Right lobe of liver (tissue), 6 donors: ENCODE data around the gene POLR2B. TPM values are rescaled to one million over a fixed set of nuclear protein-coding genes. Genes with fewer than 3 reads are reported as not detected.

Source experiments
- ATAC-seq, 4 donors: fragments of 200-7000 bp; cut with Tn5 transposase; one replicate each; pipeline ENCODE4 v1.9.1; 2020; ENCODE audit warnings: mild to moderate bottlenecking in 4 of 4, moderate library complexity in 4 of 4
- DNase-seq, 3 donors: peaks; one replicate each; pipeline ENCODE4 v3.0.0-alpha.2; 2020
- H3K27ac ChIP-seq, 3 donors: fragments of 200-600 bp; one replicate each; pipeline ENCODE4 v1.8.0; 2022
- H3K27me3 ChIP-seq, 2 donors: fragments of 200-600 bp; one replicate each; pipeline ENCODE4 v1.8.0; 2022
- H3K36me3 ChIP-seq, 4 donors: fragments of 200-600 bp; sonication (generic) in 1 of 4; one replicate each; pipeline versions ENCODE4 v1.5.1 to v1.8.0; 2017 to 2022; ENCODE audit warnings: control low read depth in 1 of 4
- H3K4me1 ChIP-seq, 4 donors: fragments of 200-600 bp; sonication (generic) in 1 of 4; one replicate each; pipeline versions ENCODE4 v1.5.1 to v1.8.0; 2017 to 2022; ENCODE audit warnings: control low read depth in 1 of 4
- H3K4me3 ChIP-seq, 3 donors: fragments of 200-600 bp; one replicate each; pipeline ENCODE4 v1.8.0; 2022
- H3K9me3 ChIP-seq, 4 donors: fragments of 200-600 bp; sonication (generic) in 1 of 4; one replicate each; pipeline versions ENCODE4 v1.5.1 to v1.8.0; 2017 to 2022; ENCODE audit warnings: control low read depth in 1 of 4
- CTCF ChIP-seq, 4 donors: fragments of 200-600 bp in 3 of 4; fragments of 450-650 bp in 1 of 4; IDR thresholded peaks; one replicate each; pipeline versions ENCODE4 v1.5.1 to v1.8.0; 2016 to 2022; ENCODE audit warnings: antibody characterized with exemption in 4 of 4, mild to moderate bottlenecking in 2 of 4
- POLR2A ChIP-seq: fragments of 450-650 bp; IDR thresholded peaks from one replicate; pipeline ENCODE4 v1.6.1; 2017; ENCODE audit warnings: antibody characterized with exemption, mild to moderate bottlenecking
- WGBS: methylation state at CpG from one replicate; pipeline ENCODE4 v1.1.6; 2018; ENCODE audit warnings: low coverage, low lambda C conversion rate; ENCODE audit not compliant: insufficient coverage; ENCODE audit errors: missing lambda C conversion rate; 5-methylcytosine and 5-hydroxymethylcytosine counted together
- intact Hi-C, 2 donors: fragments of 100-400 bp; cut with DNase I; formaldehyde crosslinking; loops; one replicate each; pipeline versions ENCODE4 v1.11.2 to v1.14.1; 2022
- total RNA-seq, 6 experiments: library from RNA; depleted of rRNA in 2 of 6; stranded (reverse); fragments of >200 nt in 2 of 6; fragmentation: NEBNext Ultra II Directional in 3 of 6; extraction: Animal tissue kit (Norgen Biotek cat#: 25700) in 3 of 6; gene quantifications; one replicate each; pipeline versions ENCODE4 v1.1.0 to v1.2.4, GENCODE V29; 2016 to 2023
- donor health status: DM: no; HTN: yes; CAD: no.
- donor health status: DM: no; HTN: no; CAD: no.
- donor health status: DM: no; HTN: no; CAD: no.
- donor health status: DM: no; HTN: yes; CAD: no.
- donor health status: DM: no; HTN: yes; CAD: no.

Gene POLR2B
- total RNA-seq, 6 experiments from 2014 or later: 24.6 to 37.1 (median 27.3) TPM

- no peaks in the 10 kb centered on the region for H3K4me1 ChIP-seq
- intact Hi-C loops: no loop called here
Measured at GRCh38 chr4:57013543-57014120, 34.9 kb downstream of the POLR2B start.

GRCh38 chr4:57018980-57019379, 40.3 kb downstream of the POLR2B start:
- Histone ChIP-seq H3K4me3 (no peak overlapping the region), H3K9me3 (no peaks in the 10 kb centered on the region), H3K4me1 (no peaks in the 10 kb centered on the region), H3K36me3 (peaks cover 6 to 81% (median 29%) of the 10 kb centered on the region in 4 donors), H3K27me3 (no peaks in the 10 kb centered on the region), H3K27ac (no peak overlapping the region)
- DNase-seq: no peak
- intact Hi-C loops: no loop called here
- TF ChIP-seq CTCF (IDR thresholded peaks at IDR 0.05): peak in 1 of 4 donors; percentile 4
- TF ChIP-seq POLR2A: no peak
- no peak for ATAC-seq

More at GRCh38 chr4:57013543-57014120, 34.9 kb downstream of the POLR2B start:
- no peaks in the 10 kb centered on the region for H3K27me3 ChIP-seq
- ATAC-seq (no peak), DNase-seq (no peak)
- no peak overlapping the region for H3K4me3 ChIP-seq
- no peak for TF ChIP-seq CTCF (IDR thresholded peaks at IDR 0.05)
- TF ChIP-seq POLR2A: no peak
- 74% methylated on average over 4 of the region's 4 CpGs for WGBS
- H3K9me3 ChIP-seq: no peaks in the 10 kb centered on the region
- H3K27ac ChIP-seq: no peak overlapping the region
- H3K36me3 ChIP-seq: peaks cover 0 to 97% (median 32%) of the 10 kb centered on the region in 4 donors

- H3K4me3 ChIP-seq: no peak overlapping the region
- peaks cover 6 to 83% (median 32%) of the 10 kb centered on the region in 4 donors for H3K36me3 ChIP-seq
- ATAC-seq (peak in 3 of 4 donors; percentile 34 to 72 (median 64)), DNase-seq (no peak)
- 92% methylated on average over 5 of the region's 5 CpGs for WGBS
- no peak for TF ChIP-seq POLR2A
- TF ChIP-seq CTCF (IDR thresholded peaks at IDR 0.05): no peak
- H3K27ac ChIP-seq: no peak overlapping the region
- intact Hi-C loops: no loop called here
- H3K27me3 ChIP-seq: no peaks in the 10 kb centered on the region
- no peaks in the 10 kb centered on the region for H3K4me1 ChIP-seq
- H3K9me3 ChIP-seq: no peaks in the 10 kb centered on the region
Measured at GRCh38 chr4:57020467-57021101, 41.9 kb downstream of the POLR2B start.

GRCh38 chr4:57023104-57023503, 44.4 kb downstream of the POLR2B start:
- Histone ChIP-seq H3K9me3 (no peaks in the 10 kb centered on the region), H3K4me3 (no peak overlapping the region), H3K27ac (no peak overlapping the region), H3K4me1 (no peaks in the 10 kb centered on the region), H3K36me3 (peaks cover 6 to 82% (median 27%) of the 10 kb centered on the region in 4 donors), H3K27me3 (no peaks in the 10 kb centered on the region)
- TF ChIP-seq CTCF (IDR thresholded peaks at IDR 0.05) (no peak), POLR2A (no peak)
- intact Hi-C loops: no loop called here
- DNase-seq (no peak), ATAC-seq (no peak)
- 74% methylated on average over 4 of the region's 4 CpGs for WGBS
